Suppressor macrophage treated with lipopolysaccharide for 4 hours (primary cell): ENCODE data around the gene AXIN2.
A peak's percentile ranks its signal among the peaks of the same experiment; 100 is the strongest.

Source experiments
- DNase-seq: peaks from one replicate; pipeline ENCODE4 v3.0.0-alpha.2; 2020

AXIN2 gene

GRCh38 chr17:65561452-65562205 lies at the start of gene AXIN2:
AXIN2 (minus strand) TSS chr17:65561648; CDS start chr17:65558620, 3,028 bp downstream.
- peak; percentile 79 for DNase-seq

- DNase-seq, result no peak
These were observed 48.3 kb upstream of the AXIN2 start for GRCh38 chr17:65609749-65610148.

GRCh38 chr17:65609286-65609685 lies 47.8 kb upstream of the AXIN2 start:
- DNase-seq, result no peak

GRCh38 chr17:65604070-65604469 lies 42.6 kb upstream of the AXIN2 start:
- no peak for DNase-seq

- DNase-seq, result no peak
These were observed 40.4 kb upstream of the AXIN2 start for GRCh38 chr17:65601881-65602280.

- DNase-seq, result no peak
These were observed 39.7 kb upstream of the AXIN2 start for GRCh38 chr17:65601145-65601544.

GRCh38 chr17:65600518-65600917 lies 39.1 kb upstream of the AXIN2 start:
- no peak for DNase-seq

GRCh38 chr17:65599650-65600049 lies 38.2 kb upstream of the AXIN2 start:
- no peak for DNase-seq

GRCh38 chr17:65598746-65599145 lies 37.3 kb upstream of the AXIN2 start:
- no peak for DNase-seq

- DNase-seq, result no peak
These were observed 33.7 kb upstream of the AXIN2 start for GRCh38 chr17:65595071-65595656.

- no peak for DNase-seq
These were observed 32.7 kb upstream of the AXIN2 start for GRCh38 chr17:65593855-65594845.

GRCh38 chr17:65593092-65593854 lies 31.8 kb upstream of the AXIN2 start:
- DNase-seq, result no peak

- DNase-seq, result no peak
These were observed 30.9 kb upstream of the AXIN2 start for GRCh38 chr17:65592125-65592965.

GRCh38 chr17:65589321-65589720 lies 27.9 kb upstream of the AXIN2 start:
- DNase-seq, result no peak

GRCh38 chr17:65588181-65588808 lies 26.8 kb upstream of the AXIN2 start:
- no peak for DNase-seq

GRCh38 chr17:65587534-65588180 lies 26.2 kb upstream of the AXIN2 start:
- DNase-seq, result no peak

GRCh38 chr17:65586899-65587298 lies 25.5 kb upstream of the AXIN2 start:
- DNase-seq, result no peak

GRCh38 chr17:65584604-65585521 lies 23.4 kb upstream of the AXIN2 start:
- DNase-seq, result no peak

GRCh38 chr17:65583921-65584603 lies 22.6 kb upstream of the AXIN2 start:
- no peak for DNase-seq
